WTC11 (cell line): ENCODE results near the gene SAMHD1. TPM values are rescaled to one million over a fixed set of nuclear protein-coding genes. Genes with fewer than 3 reads are reported as not detected.
"Not testable (repeated sequence)": the region's sequence is repeated elsewhere in the genome, so short reads cannot be mapped to it uniquely, and the experiment has no call there.

Experiments used
- ATAC-seq: fragments of 200-7000 bp; cut with Tn5 transposase; 2 replicates; pipeline ENCODE4 v1.10.0; 2021; ENCODE audit warnings: mild to moderate bottlenecking, moderate library complexity
- CTCF ChIA-PET: fragments of 300-600 bp; sonication (Branson Sonifier 250); formaldehyde crosslinking; loops from one replicate; lab custom pipeline; 2021; ENCODE audit warnings: antibody characterized with exemption; lab: Charles Lee
- POLR2A ChIA-PET: fragments of 350-600 bp; sonication (Branson Sonifier 250); formaldehyde crosslinking; loops from one replicate; lab custom pipeline; 2021; ENCODE audit warnings: antibody characterized with exemption; lab: Charles Lee
- DNase-seq: peaks from one replicate; pipeline ENCODE4 v3.0.0; 2021; ENCODE audit warnings: low spot score
- H3K27ac Mint-ChIP-seq: 2 replicates; pipeline ENCODE4 v1.8.0; 2021; ENCODE audit warnings: mixed read lengths
- H3K27me3 Mint-ChIP-seq: 2 replicates; pipeline ENCODE4 v1.8.0; 2021; ENCODE audit warnings: low read depth, mild to moderate bottlenecking, moderate library complexity, mixed read lengths
- H3K36me3 Mint-ChIP-seq: 2 replicates; pipeline ENCODE4 v1.8.0; 2021; ENCODE audit warnings: mixed read lengths
- H3K4me1 Mint-ChIP-seq: 2 replicates; pipeline ENCODE4 v1.8.0; 2022; ENCODE audit warnings: mixed read lengths
- H3K4me3 Mint-ChIP-seq: 2 replicates; pipeline ENCODE4 v1.8.0; 2021; ENCODE audit warnings: mild to moderate bottlenecking, moderate library complexity, mixed read lengths
- H3K9me3 Mint-ChIP-seq: 2 replicates; pipeline ENCODE4 v1.8.0; 2021; ENCODE audit warnings: mixed read lengths
- ZNF121 ChIP-seq: sonication (generic); formaldehyde crosslinking; IDR thresholded peaks from 2 replicates; pipeline ENCODE4 v1.8.0; 2023; ENCODE audit warnings: missing genetic modification reagents
- ZNF423 ChIP-seq: fragments of 250-450 bp; sonication (Bioruptor Pico); IDR thresholded peaks from 2 replicates; pipeline ENCODE4 v2.1.2; 2022; ENCODE audit warnings: mild to moderate bottlenecking, moderate library complexity
- total RNA-seq: library from RNA; stranded (reverse); gene quantifications from 3 replicates; pipeline ENCODE4 v1.2.3, GENCODE V29; 2021
- TF ChIP-seq, protein P1 (sequence below): fragments of 250-450 bp; sonication (Bioruptor Pico); IDR thresholded peaks from 2 replicates; pipeline ENCODE4 v1.8.0; 2021; ENCODE audit warnings: mild to moderate bottlenecking
- TF ChIP-seq, protein P2 (sequence below): fragments of 250-450 bp; sonication (Bioruptor Pico); conservative IDR thresholded peaks from 2 replicates; pipeline ENCODE4 v1.9.0; 2021; ENCODE audit warnings: mild to moderate bottlenecking
- TF ChIP-seq, protein P3 (sequence below): sonication (generic); formaldehyde crosslinking; IDR thresholded peaks from 2 replicates; pipeline ENCODE4 v1.8.1; 2022; ENCODE audit warnings: mild to moderate bottlenecking, missing genetic modification reagents, moderate library complexity, borderline replicate concordance

The SAMHD1 gene
- total RNA-seq, 1 experiment from 2014 or later, result 31.0 TPM

DNA sequence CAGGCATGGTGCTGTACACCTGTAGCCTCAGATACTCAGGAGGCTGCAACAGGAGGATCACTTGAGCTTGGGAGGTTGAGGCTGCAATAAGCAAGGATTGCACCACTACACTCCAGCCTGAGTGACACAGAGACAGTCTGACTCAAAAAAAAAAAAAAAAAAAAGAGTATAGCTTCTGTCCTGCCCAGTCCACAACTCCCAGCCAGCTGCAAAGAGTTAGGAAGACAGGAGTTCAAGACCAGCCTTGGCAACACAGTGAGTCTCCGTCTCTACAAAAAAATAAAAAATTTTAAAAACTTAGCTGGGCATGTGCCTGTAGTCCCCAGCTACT is 103.8 kb downstream of the SAMHD1 start (continued):
- TF ChIP-seq, protein P1, sequence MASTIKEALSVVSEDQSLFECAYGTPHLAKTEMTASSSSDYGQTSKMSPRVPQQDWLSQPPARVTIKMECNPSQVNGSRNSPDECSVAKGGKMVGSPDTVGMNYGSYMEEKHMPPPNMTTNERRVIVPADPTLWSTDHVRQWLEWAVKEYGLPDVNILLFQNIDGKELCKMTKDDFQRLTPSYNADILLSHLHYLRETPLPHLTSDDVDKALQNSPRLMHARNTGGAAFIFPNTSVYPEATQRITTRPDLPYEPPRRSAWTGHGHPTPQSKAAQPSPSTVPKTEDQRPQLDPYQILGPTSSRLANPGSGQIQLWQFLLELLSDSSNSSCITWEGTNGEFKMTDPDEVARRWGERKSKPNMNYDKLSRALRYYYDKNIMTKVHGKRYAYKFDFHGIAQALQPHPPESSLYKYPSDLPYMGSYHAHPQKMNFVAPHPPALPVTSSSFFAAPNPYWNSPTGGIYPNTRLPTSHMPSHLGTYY (CRISPR knock-in tag), result no peak
- TF ChIP-seq, all 79 proteins: peak for 0

DNA sequence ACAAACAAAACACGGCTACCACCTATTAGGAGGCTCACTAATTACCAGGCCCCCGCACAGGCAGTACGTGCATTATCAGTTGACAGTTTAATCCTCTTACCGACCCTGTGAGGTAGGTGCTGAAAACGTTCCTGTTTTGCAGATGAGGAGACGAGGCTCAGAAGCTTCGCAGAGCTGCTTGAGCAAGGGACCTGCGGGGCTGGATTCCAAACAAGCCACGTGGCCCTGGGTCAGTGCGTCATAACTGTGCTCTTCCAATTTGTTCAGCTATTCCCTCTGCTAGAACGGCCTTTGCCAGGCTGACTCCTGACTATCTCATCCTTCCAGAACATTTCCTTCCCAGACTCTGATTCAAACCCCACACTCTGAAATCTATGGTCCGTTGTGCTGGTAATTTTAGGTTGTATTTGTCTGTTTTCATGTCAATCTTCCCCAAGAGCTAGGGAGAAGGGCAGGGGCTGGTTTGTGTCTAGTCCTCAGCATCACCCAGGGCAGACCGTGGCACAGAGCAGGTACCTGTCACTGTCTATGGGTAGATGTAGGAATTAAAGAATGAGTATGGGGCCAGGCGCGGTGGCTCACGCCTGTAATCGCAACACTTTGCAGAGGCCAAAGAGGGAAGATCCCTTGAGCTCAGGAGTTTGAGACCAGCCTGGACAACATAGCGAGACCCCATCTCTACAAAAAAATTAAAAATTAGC is 104.3 kb downstream of the SAMHD1 start:
- ChIA-PET POLR2A (no interaction called here), CTCF (interaction anchor here (0.6 to 3.2 kb wide), 8 partner anchors 9 to 45 kb away, joined by 3 to 17 read pairs (median 6); no protein-coding TSS in a partner anchor)
- no peak for ATAC-seq
- no peaks in the 10 kb centered on the region for H3K27me3 Mint-ChIP-seq
- TF ChIP-seq, protein P2, sequence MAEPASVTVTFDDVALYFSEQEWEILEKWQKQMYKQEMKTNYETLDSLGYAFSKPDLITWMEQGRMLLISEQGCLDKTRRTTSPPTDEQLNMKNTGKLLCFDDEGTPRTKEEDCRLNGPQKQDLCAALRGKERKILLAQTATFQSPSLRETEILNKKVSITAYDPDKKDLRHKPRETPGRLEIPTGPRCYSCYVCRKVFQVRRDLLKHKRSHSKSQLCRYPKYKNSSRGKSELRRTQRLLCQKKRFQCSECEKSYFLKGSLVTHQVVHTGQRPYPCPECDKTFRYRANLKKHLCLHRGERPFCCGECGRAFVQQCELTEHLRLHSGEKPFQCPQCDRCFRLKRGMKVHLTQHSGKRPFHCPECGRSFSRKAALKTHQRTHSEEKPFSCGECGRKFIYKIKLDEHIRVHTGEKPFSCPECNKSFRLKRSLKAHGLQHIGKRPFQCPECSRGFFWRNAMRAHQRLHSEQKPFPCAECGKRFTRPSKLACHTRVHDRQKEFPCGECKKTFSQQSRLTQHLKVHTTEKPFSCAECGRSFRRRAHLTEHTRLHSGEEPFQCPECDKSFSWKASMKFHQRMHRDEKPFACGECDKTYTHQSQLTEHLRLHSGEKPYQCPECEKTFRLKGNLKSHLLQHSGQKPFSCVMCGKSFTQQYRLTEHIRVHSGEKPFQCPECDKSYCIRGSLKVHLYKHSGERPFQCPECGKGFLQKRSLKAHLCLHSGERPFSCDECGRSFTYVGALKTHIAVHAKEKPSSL (CRISPR knock-in tag), result no peak
- 0 out of 2 replicates have a peak, but pooled peaks have one; percentile 15 for TF ChIP-seq ZNF121 (CRISPR knock-in tag)
- no peak overlapping the region for H3K4me3 Mint-ChIP-seq
- no peak for DNase-seq
- H3K9me3 Mint-ChIP-seq, result peaks cover 12% of the 10 kb centered on the region
- H3K27ac Mint-ChIP-seq, result peak overlapping the region; percentile 24; the same call in 1 of the 2 replicates
- H3K4me1 Mint-ChIP-seq, result peaks cover 15% of the 10 kb centered on the region
- peaks cover 14% of the 10 kb centered on the region for H3K36me3 Mint-ChIP-seq

DNA sequence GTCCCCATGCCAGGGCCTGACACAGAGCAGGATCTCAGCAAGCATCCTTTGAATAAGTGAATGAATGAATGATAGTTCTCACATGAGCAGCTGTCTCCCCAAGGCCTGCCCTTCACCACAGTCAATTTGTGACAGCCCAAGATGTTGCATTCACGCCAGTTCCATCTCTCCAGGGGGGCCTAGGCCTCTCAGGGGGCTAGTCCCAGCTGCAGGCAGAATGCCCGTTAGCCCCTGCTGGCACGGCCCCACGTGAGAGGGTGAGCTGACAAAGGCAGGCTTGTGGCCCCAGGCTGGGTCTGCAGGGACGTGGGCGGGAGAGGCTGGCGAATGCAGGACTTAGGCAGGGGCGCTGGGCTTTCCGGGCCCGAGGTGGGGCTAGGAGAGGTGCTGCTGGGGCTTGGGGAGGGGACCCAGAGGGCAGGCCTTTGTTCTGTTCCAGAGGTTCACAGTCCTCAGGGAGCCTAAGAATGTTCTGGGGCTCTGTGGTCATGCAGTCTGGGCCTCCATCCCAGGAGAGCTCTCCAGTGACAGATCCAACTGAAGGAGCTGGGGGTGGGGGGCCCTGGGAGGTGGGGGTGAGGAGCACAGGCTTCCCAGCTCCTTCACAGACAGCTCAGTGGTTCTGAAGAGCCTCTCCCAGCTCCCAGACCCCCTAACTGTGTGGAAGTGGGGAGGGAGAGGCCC is 106.1 kb downstream of the SAMHD1 start:
- Mint-ChIP-seq H3K9me3 (no peaks in the 10 kb centered on the region; the same call in 1 of the 2 replicates), H3K4me3 (no peak overlapping the region), H3K4me1 (peaks cover 23% of the 10 kb centered on the region), H3K36me3 (peaks cover under 1% of the 10 kb centered on the region; the same call in 1 of the 2 replicates), H3K27ac (no peak overlapping the region), H3K27me3 (no peaks in the 10 kb centered on the region)
- TF ChIP-seq, protein P3, sequence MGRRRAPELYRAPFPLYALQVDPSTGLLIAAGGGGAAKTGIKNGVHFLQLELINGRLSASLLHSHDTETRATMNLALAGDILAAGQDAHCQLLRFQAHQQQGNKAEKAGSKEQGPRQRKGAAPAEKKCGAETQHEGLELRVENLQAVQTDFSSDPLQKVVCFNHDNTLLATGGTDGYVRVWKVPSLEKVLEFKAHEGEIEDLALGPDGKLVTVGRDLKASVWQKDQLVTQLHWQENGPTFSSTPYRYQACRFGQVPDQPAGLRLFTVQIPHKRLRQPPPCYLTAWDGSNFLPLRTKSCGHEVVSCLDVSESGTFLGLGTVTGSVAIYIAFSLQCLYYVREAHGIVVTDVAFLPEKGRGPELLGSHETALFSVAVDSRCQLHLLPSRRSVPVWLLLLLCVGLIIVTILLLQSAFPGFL (CRISPR knock-in tag), result no peak
- peak; percentile 85 for TF ChIP-seq ZNF423 (CRISPR knock-in tag)
- ChIA-PET CTCF (interaction anchor here (1.0 to 2.2 kb wide), 5 partner anchors 9 to 41 kb away, joined by 3 to 17 read pairs (median 11); a partner anchor contains a TSS), POLR2A (interaction anchor here (0.6 to 0.8 kb wide), 2 partner anchors 10 to 33 kb away, joined by 3 read pairs; no protein-coding TSS in a partner anchor)
- ATAC-seq (no peak), DNase-seq (no peak)

DNA sequence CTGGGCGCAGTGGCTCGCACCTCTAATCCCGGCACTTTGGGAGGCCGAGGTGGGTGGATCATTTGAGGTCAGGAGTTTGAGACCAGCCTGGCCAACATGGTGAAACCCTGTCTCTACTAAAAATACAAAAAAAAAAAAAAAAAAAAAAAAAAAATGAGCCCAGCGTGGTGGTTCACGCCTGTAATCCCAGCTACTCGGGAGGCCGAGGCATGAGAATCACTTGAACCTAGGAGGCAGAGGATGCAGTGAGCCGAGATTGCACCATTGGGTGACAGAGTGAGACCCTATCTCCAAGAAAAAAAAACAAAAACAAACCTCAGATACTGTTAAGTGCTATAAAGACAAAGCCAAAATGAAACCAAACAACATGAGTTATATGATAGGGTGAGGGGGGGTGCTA is 110.5 kb downstream of the SAMHD1 start:
- Mint-ChIP-seq H3K27ac (peak overlapping the region; percentile 75), H3K4me1 (peaks cover 32% of the 10 kb centered on the region)
- DNase-seq, ATAC-seq, H3K4me3 Mint-ChIP-seq, POLR2A ChIA-PET, H3K27me3 Mint-ChIP-seq, H3K9me3 Mint-ChIP-seq, H3K36me3 Mint-ChIP-seq: not testable (repeated sequence)
- CTCF ChIA-PET, result interaction anchor here (1.4 to 3.2 kb wide), 3 partner anchors 22 to 33 kb away, joined by 4 to 24 read pairs (median 4); a partner anchor contains a TSS

Other genes starting within 250 kb of the SAMHD1 start
- 26.0 to 27.0 TPM (median 26.3 TPM) in 3 replicates for gene NDRG3, start 205.6 kb downstream of the SAMHD1 start, total RNA-seq
- gene DSN1, start 177.9 kb downstream of the SAMHD1 start, total RNA-seq, result 26.0 to 27.0 TPM (median 26.9 TPM) in 3 replicates
- 0.09 to 0.25 TPM (median 0.17 TPM) in 3 replicates for gene TLDC2, start 75.6 kb downstream of the SAMHD1 start, total RNA-seq
- 10.5 to 13.2 TPM (median 11.1 TPM) in 3 replicates for gene RBL1, start 144.3 kb upstream of the SAMHD1 start, total RNA-seq
- gene RPN2, start 227.6 kb upstream of the SAMHD1 start, total RNA-seq, result 205 to 233 TPM (median 227 TPM) in 3 replicates
- 0.50 to 0.92 TPM (median 0.89 TPM) in 3 replicates for gene MROH8, start 227.8 kb upstream of the SAMHD1 start, total RNA-seq